GM12878 (cell line): Measurements from ENCODE around the gene GTF3C1. TPM values are rescaled to one million over a fixed set of nuclear protein-coding genes. Genes with fewer than 3 reads are reported as not detected.

Experiments
- ATAC-seq: fragments of 200-7000 bp; cut with Tn5 transposase; 3 replicates; pipeline ENCODE4 v1.9.1; 2020; ENCODE audit warnings: mild to moderate bottlenecking, moderate library complexity
- BruUV-seq: library from RNA; stranded (reverse); fragments of 400-500 nt; replicated peaks from 2 replicates; lab custom pipeline; 2021; lab: Mats Ljungman, UMichigan
- CTCF ChIA-PET: fragments of 300-600 bp; sonication (Branson Sonifier 250); formaldehyde crosslinking; extraction: SDS; loops from one replicate; lab custom pipeline; 2021; ENCODE audit warnings: inconsistent platforms; lab: Yijun Ruan, JAX
- POLR2A ChIA-PET: fragments of 350-600 bp; formaldehyde crosslinking; extraction: SDS; loops from one replicate; lab custom pipeline; 2021; ENCODE audit warnings: inconsistent platforms; lab: Charles Lee
- RAD21 ChIA-PET: fragments of 300-600 bp; sonication (Branson Sonifier 250); formaldehyde crosslinking; loops from one replicate; lab custom pipeline; 2023; ENCODE audit warnings: antibody characterized with exemption; ENCODE audit not compliant: unreplicated experiment; lab: Charles Lee
- SMC1A ChIA-PET: fragments of 300-600 bp; sonication (Branson Sonifier 250); formaldehyde crosslinking; loops from one replicate; lab custom pipeline; 2023; ENCODE audit not compliant: unreplicated experiment, uncharacterized antibody; lab: Charles Lee
- DNase-seq: peaks from one replicate; pipeline ENCODE4 v3.0.0-alpha.2; 2011; ENCODE audit warnings: low read depth, low spot score
- FAIRE-seq: peaks from 3 replicates; lab custom pipeline; 2011; peaks lifted over from hg19 to GRCh38; lab: Jason Lieb, UNC
- H2AFZ ChIP-seq: 2 replicates; pipeline ENCODE4 v1.6.0; 2011; ENCODE audit warnings: low read depth, low read length, control low read depth; ENCODE audit not compliant: control insufficient read depth
- H3K27ac ChIP-seq: 2 replicates; pipeline ENCODE4 v1.5.1; 2011; ENCODE audit warnings: control low read depth; ENCODE audit not compliant: control insufficient read depth, insufficient read depth
- H3K27me3 ChIP-seq, 2 experiments: replicated peaks in 1 of 2; 2 replicates each; pipeline versions ENCODE4 v1.6.0 to v1.6.1; 2011; ENCODE audit warnings: low read length in 1 of 2; ENCODE audit not compliant: control insufficient read depth in 2 of 2, insufficient read depth in 2 of 2
- H3K36me3 ChIP-seq, 2 experiments: 2 replicates each; pipeline ENCODE4 v1.5.1; 2011; ENCODE audit warnings: low read length in 1 of 2; ENCODE audit not compliant: control insufficient read depth in 2 of 2, insufficient read depth in 2 of 2
- H3K4me1 ChIP-seq: 2 replicates; pipeline ENCODE4 v1.6.1; 2011; ENCODE audit warnings: mild to moderate bottlenecking, low read length, moderate library complexity, mixed read lengths; ENCODE audit not compliant: control insufficient read depth, insufficient read depth
- H3K4me2 ChIP-seq: 2 replicates; pipeline ENCODE4 v1.6.0; 2011; ENCODE audit warnings: control low read depth; ENCODE audit not compliant: control insufficient read depth, insufficient read depth
- H3K4me3 ChIP-seq: fragments of 200-600 bp; sonication (generic); 2 replicates; pipeline ENCODE4 v1.5.1; 2016
- H3K79me2 ChIP-seq: 2 replicates; pipeline ENCODE4 v1.6.0; 2011; ENCODE audit warnings: low read length; ENCODE audit not compliant: control insufficient read depth, insufficient read depth
- H3K9ac ChIP-seq: 2 replicates; pipeline ENCODE4 v1.8.0; 2011; ENCODE audit warnings: low read length, control low read depth, mixed read lengths; ENCODE audit not compliant: control insufficient read depth, insufficient read depth
- H3K9me3 ChIP-seq: replicated peaks from 3 replicates; pipeline ENCODE4 v1.5.1; 2011; ENCODE audit warnings: mild to moderate bottlenecking, low read length; ENCODE audit not compliant: control insufficient read depth, insufficient read depth
- H4K20me1 ChIP-seq: 2 replicates; pipeline ENCODE4 v1.6.0; 2011; ENCODE audit not compliant: control insufficient read depth, insufficient read depth
- BHLHE40 ChIP-seq, 2 experiments: fragments of 450-650 bp in 1 of 2; IDR thresholded peaks; 2 replicates each; pipeline ENCODE4 v1.6.1; 2011 to 2017; ENCODE audit warnings: low read depth in 2 of 2, borderline replicate concordance in 1 of 2, improper control_type of control experiment in 1 of 2, low read length in 1 of 2, mild to moderate bottlenecking in 1 of 2
- CEBPB ChIP-seq, 2 experiments: fragments of 150-350 bp in 1 of 2; IDR thresholded peaks; 2 replicates each; pipeline ENCODE4 v1.6.1; 2012 to 2014; ENCODE audit warnings: low read depth in 2 of 2, low read length in 2 of 2, borderline replicate concordance in 1 of 2, inconsistent platforms in 1 of 2
- CHD1 ChIP-seq: IDR thresholded peaks from 2 replicates; pipeline ENCODE4 v1.6.1; 2012; ENCODE audit warnings: low read depth, low read length, improper control_type of control experiment
- FOXK2 ChIP-seq: fragments of 450-650 bp; IDR thresholded peaks from 2 replicates; pipeline ENCODE4 v1.6.1; 2017; ENCODE audit warnings: mild to moderate bottlenecking, moderate library complexity
- IKZF1 ChIP-seq: fragments of 450-650 bp; conservative IDR thresholded peaks from 2 replicates; pipeline ENCODE4 v1.6.1; 2017; ENCODE audit warnings: antibody characterized with exemption, mild to moderate bottlenecking
- IRF4 ChIP-seq: IDR thresholded peaks from 2 replicates; pipeline ENCODE4 v1.6.1; 2011; ENCODE audit warnings: low read depth, low read length
- NR2C1 ChIP-seq: fragments of 450-650 bp; IDR thresholded peaks from 2 replicates; pipeline ENCODE4 v1.6.1; 2017; ENCODE audit warnings: antibody characterized with exemption, mild to moderate bottlenecking, moderate library complexity
- POLR2A ChIP-seq: IDR thresholded peaks from 2 replicates; pipeline ENCODE4 v1.6.1; 2011; ENCODE audit warnings: low read depth, mild to moderate bottlenecking, low read length
- STAT1 ChIP-seq: fragments of 450-650 bp; conservative IDR thresholded peaks from 2 replicates; pipeline ENCODE4 v1.6.1; 2014; ENCODE audit warnings: antibody characterized with exemption, mild to moderate bottlenecking
- SUPT20H ChIP-seq: IDR thresholded peaks from 2 replicates; pipeline ENCODE4 v1.6.1; 2011; ENCODE audit warnings: low read depth, mild to moderate bottlenecking, low read length, moderate library complexity, borderline replicate concordance; ENCODE audit not compliant: control insufficient read depth
- SUZ12 ChIP-seq: fragments of 200-600 bp; sonication (generic); IDR thresholded peaks from one replicate; pipeline ENCODE4 v1.6.1; 2018; ENCODE audit warnings: antibody characterized with exemption, mild to moderate bottlenecking; ENCODE audit not compliant: unreplicated experiment
- WGBS: methylation state at CpG from one replicate; pipeline ENCODE4 v1.1.6; 2016; ENCODE audit warnings: low lambda C conversion rate; ENCODE audit not compliant: insufficient replicate concordance, insufficient coverage; ENCODE audit errors: missing lambda C conversion rate; 5-methylcytosine and 5-hydroxymethylcytosine counted together
- in situ Hi-C: fragments of 300-500 bp; cut with MboI; formaldehyde crosslinking; loops from 9 replicates; pipeline ENCODE4 v1.14.3; 2018; ENCODE audit warnings: mixed read lengths
- intact Hi-C: fragments of 100-400 bp; cut with micrococcal nuclease; formaldehyde crosslinking; loops from one replicate; pipeline ENCODE4 v1.14.2; 2022; ENCODE audit not compliant: unreplicated experiment
- polyA plus RNA-seq, 11 experiments: library from polyadenylated mRNA; depleted of rRNA in 4 of 11; unstranded in 6 of 11; stranded (reverse) in 5 of 11; fragments of >200 nt; fragmentation: Nextera tagmentation in 4 of 11; fragmentation: Illumina TruSeq in 1 of 11; extraction: Ambion mirVana in 4 of 11; extraction: Trizol in 1 of 11; gene quantifications; 1 replicate in 1 of 11; 2 replicates in 10 of 11; pipeline versions ENCODE4 v1.2.1 to v1.2.3, GENCODE V29; 2011 to 2016; ENCODE audit warnings: inconsistent platforms in 2 of 11, missing spikeins in 2 of 11, low read depth in 1 of 11
- total RNA-seq, 4 experiments: library from RNA; depleted of rRNA in 3 of 4; stranded (reverse); fragments of >200 nt in 3 of 4; fragmentation: Illumina TruSeq in 1 of 4; extraction: Trizol in 1 of 4; gene quantifications; 2 replicates each; pipeline versions ENCODE4 v1.2.1 to v1.2.3, GENCODE V29; 2013 to 2021
- TF ChIP-seq, protein P1 (sequence below): IDR thresholded peaks from 2 replicates; pipeline ENCODE4 v1.6.1; 2012; ENCODE audit warnings: low read depth, low read length, improper control_type of control experiment

Gene GTF3C1
- total and polyA plus RNA-seq, 10 of the 15 experiments (the other 5 are each of a cell fraction or from before 2014, with no cell fraction given) = 0.98 to 60.9 (median 34.3) TPM

DNA sequence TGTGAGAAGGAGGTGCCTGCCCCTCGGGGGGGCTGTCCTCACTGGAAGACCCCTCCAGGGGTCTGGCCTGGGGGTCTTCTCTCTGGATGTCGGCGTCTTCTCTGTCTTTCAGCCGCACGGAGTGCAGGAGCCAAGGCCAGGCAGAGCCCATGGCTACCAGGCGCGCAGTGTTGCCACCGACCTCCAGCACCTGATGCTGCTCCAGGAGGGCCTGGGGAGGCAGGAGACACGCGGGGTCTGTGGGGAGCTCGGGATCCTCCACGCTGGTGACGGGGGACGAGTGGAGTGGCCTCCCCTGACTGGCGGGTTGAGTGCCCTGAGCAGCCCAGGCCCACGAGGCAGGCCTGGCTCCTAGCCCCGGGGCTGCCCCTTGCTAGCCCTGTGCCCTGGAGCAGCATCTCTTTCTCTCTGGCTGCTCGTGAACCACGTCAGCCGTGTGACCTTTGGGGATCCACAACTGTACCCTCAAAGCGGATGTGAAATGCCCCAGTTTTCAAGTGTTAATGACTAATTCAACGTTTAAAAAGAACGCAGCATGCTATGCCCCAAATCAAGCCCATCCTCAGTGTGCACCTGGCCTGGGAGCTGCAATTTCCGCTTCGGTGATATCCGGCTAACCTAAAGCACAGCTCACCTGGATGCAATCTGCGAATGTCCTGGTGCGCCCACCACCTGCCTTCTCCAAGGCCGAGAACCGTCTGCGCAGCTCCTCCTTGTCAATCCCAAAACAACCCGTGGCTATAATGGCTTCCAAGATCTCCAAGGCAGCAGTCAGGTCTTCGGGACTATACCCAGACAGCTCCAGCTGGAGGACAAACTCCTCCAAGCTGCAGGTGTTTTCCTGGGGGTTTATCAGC is 84.9 kb downstream of the GTF3C1 start:
- FAIRE-seq (no peak), DNase-seq (no peak)
- no peak overlapping the region for H3K9ac ChIP-seq
- POLR2A ChIA-PET = no interaction called here
- intact Hi-C loops = no loop called here
- no peaks in the 10 kb centered on the region for H3K79me2 ChIP-seq
- SMC1A ChIA-PET = no interaction called here
- no peaks in the 10 kb centered on the region for H4K20me1 ChIP-seq
- BruUV-seq = TSS peak; percentile 41
- TF ChIP-seq NR2C1 = no peak
- TF ChIP-seq POLR2A = 0 out of 2 replicates have a peak, but pooled peaks have one; percentile 37
- TF ChIP-seq IKZF1 = no peak
- TF ChIP-seq STAT1 = no peak
- TF ChIP-seq, all 136 proteins: peak for 1
- in situ Hi-C loops = no loop called here
- Histone ChIP-seq H3K9me3 (no peaks in the 10 kb centered on the region), H2AFZ (no peak overlapping the region), H3K27me3 (no peaks in the 10 kb centered on the region), H3K4me2 (no peak overlapping the region), H3K4me3 (no peak overlapping the region), H3K36me3 (peaks cover 20 to 21% of the 10 kb centered on the region in 2 experiments; a peak in 3 of 4 replicates), H3K27ac (no peak overlapping the region), H3K4me1 (no peaks in the 10 kb centered on the region)
- RAD21 ChIA-PET = no interaction called here
- ATAC-seq = no peak
- WGBS = 91% methylated on average over 33 of the region's 33 CpGs
- CTCF ChIA-PET = no interaction called here

DNA sequence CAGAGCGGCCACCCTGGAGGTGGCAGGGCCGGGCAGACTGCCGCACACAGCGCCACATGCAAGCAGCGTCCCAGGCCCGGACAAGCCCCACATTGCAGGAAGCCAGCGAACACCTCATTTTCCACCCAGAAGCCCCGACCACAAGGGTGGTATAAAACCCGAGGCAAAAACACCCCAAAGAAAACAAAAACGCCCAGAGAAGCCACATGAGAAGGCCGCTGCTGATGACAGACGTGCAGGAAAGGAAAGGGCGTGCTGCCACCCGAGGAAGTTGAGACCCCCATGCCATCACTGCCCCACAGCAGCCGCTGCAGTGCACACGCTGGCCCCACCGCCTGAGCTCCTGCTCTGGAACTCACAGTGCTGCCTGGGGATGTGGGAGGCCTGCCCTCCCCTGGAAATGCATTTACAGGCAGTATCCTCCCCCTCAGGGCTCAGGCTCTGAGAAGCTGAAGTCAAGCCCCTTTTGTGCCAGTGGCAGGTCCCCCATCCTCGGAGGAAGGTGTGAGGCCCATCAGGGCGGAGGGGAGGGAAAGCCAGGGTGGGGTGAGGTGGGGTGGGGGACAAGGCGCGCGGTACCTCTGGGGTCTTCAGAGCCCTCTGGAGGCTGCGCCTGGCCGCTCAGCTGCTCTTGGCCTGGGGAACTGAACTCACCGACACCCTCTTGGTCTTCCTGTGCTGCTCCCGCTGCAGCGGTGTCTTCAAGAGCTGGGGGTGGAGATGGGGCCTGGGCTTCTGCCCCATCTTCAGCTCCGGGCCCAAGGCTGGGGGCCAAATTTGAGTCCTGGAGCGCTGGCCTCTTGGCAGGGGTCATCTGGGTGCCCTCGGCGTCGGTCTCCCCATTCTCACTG is 85.7 kb downstream of the GTF3C1 start:
- no peaks in the 10 kb centered on the region for H3K27me3 ChIP-seq
- peaks cover 13 to 14% of the 10 kb centered on the region in 2 experiments; a peak in 3 of 4 replicates for H3K36me3 ChIP-seq
- H3K4me2 ChIP-seq = no peak overlapping the region
- no peak for ATAC-seq
- no peak overlapping the region for H3K4me3 ChIP-seq
- H3K9ac ChIP-seq = no peak overlapping the region
- SMC1A ChIA-PET = no interaction called here
- no peak overlapping the region for H3K27ac ChIP-seq
- RAD21 ChIA-PET = no interaction called here
- H3K79me2 ChIP-seq = no peaks in the 10 kb centered on the region
- H3K9me3 ChIP-seq = no peaks in the 10 kb centered on the region
- H4K20me1 ChIP-seq = no peaks in the 10 kb centered on the region
- in situ Hi-C loops = no loop called here
- TF ChIP-seq POLR2A = no peak
- no peak for TF ChIP-seq FOXK2
- TF ChIP-seq CHD1 = no peak
- no peak for TF ChIP-seq BHLHE40 (IDR thresholded peaks at IDR 0.05; ENCODE audit: borderline replicate concordance in 1 of 2, low read depth in 2 of 2, low read length in 1 of 2)
- TF ChIP-seq IRF4 = no peak
- TF ChIP-seq CEBPB (IDR thresholded peaks at IDR 0.05; ENCODE audit: borderline replicate concordance in 1 of 2, low read depth in 2 of 2, low read length in 2 of 2) = no peak
- TF ChIP-seq, protein P1, sequence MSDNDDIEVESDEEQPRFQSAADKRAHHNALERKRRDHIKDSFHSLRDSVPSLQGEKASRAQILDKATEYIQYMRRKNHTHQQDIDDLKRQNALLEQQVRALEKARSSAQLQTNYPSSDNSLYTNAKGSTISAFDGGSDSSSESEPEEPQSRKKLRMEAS = no peak
- no peak for TF ChIP-seq SUZ12
- TF ChIP-seq SUPT20H = no peak
- DNase-seq = no peak
- FAIRE-seq = no peak
- POLR2A ChIA-PET = no interaction called here
- CTCF ChIA-PET = no interaction called here
- BruUV-seq = no TSS peak
- 94% methylated on average over 30 of the region's 32 CpGs for WGBS
- intact Hi-C loops = no loop called here
- no peaks in the 10 kb centered on the region for H3K4me1 ChIP-seq
- no peak overlapping the region for H2AFZ ChIP-seq
